ENCODE measurements around the gene PCARE.

The PCARE gene

DNA sequence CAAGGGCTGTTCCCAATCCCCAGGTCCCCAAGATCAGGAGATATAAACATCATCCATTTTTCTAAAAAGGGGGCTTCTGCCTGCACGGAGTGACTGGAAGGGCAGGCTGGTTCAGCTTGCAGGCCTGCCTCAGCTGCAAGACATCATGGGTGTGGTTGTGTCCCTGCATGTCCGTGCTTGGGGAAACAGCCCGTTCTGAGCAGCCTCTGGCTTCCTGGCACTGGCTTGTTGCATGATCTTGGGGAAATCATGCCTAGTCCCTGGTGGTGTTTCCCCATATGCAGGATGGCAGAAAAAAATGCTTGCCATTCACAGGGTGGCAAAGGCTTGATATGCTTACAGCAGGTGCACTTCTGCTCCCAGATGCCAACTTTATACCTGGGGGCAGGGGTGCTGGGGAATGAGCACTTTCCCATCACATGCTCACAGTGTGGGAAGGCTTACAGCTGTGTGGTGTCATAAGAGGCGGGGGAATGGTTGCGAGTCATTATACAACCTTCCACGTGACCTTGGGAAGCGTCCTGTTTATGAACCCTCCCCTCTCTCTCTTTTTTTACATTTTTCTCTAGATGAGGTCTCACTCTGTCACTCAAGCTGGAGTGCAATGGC, 7.2 kb downstream of the PCARE start:
- TF ChIP-seq L3MBTL2 (conservative IDR thresholded peaks at IDR 0.05) (no peak), CTBP1 (IDR thresholded peaks at IDR 0.05; ENCODE audit: borderline replicate concordance) (no peak), ZNF384 (IDR thresholded peaks at IDR 0.05) (no peak)
- DNase-seq (ENCODE audit: extremely low spot score), result no peak
- POLR2A ChIA-PET, result no interaction called here
- CTCF ChIA-PET, result no interaction called here

DNA sequence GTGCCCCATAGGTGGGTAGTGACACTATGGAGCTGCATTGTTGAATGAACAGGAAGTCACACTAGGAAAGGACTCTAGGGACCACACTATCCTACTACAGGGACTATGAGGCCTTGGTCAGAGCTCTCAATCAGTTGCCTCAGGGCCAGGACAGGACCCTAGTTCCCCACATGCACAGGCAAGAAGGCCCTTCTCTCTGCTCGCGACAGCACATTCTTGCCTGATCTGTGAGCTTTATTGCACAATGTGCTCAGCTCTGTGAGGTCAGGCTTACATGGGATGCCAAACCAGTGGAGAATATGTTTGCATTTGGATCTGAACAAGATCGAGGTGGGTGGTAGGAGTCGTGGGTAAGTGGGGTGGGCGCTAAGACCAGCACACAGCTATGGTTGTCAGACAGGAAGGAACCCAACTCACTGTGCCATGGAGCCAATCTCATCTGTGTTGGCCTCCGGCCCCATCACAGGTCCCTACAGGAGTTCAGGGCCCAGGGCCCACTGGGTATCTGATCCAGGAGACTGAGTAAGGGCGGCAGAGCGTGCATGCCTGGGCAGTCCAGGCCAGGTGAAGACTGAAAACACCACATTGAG, 8.0 kb downstream of the PCARE start:
- TF ChIP-seq BHLHE40 (IDR thresholded peaks at IDR 0.05; ENCODE audit: borderline replicate concordance) (no peak), CTBP1 (IDR thresholded peaks at IDR 0.05; ENCODE audit: borderline replicate concordance) (no peak), FOXM1 (IDR thresholded peaks at IDR 0.05; ENCODE audit: borderline replicate concordance) (no peak), FOXK2 (IDR thresholded peaks at IDR 0.05) (no peak), ARNT (IDR thresholded peaks at IDR 0.05) (no peak), SUZ12 (IDR thresholded peaks at IDR 0.05) (no peak), NFRKB (IDR thresholded peaks at IDR 0.05) (no peak), HDGF (IDR thresholded peaks at IDR 0.05; ENCODE audit: borderline replicate concordance) (no peak), SP1 (IDR thresholded peaks at IDR 0.05) (no peak)
- TF ChIP-seq, protein P1, sequence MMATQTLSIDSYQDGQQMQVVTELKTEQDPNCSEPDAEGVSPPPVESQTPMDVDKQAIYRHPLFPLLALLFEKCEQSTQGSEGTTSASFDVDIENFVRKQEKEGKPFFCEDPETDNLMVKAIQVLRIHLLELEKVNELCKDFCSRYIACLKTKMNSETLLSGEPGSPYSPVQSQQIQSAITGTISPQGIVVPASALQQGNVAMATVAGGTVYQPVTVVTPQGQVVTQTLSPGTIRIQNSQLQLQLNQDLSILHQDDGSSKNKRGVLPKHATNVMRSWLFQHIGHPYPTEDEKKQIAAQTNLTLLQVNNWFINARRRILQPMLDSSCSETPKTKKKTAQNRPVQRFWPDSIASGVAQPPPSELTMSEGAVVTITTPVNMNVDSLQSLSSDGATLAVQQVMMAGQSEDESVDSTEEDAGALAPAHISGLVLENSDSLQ (IDR thresholded peaks at IDR 0.05), result no peak
- ChIA-PET POLR2A (no interaction called here), CTCF (interaction anchor here (1.1 kb wide), 1 partner anchor 245 kb away, joined by 4 read pairs; no protein-coding TSS in a partner anchor)
- no peak for DNase-seq (ENCODE audit: extremely low spot score)

DNA sequence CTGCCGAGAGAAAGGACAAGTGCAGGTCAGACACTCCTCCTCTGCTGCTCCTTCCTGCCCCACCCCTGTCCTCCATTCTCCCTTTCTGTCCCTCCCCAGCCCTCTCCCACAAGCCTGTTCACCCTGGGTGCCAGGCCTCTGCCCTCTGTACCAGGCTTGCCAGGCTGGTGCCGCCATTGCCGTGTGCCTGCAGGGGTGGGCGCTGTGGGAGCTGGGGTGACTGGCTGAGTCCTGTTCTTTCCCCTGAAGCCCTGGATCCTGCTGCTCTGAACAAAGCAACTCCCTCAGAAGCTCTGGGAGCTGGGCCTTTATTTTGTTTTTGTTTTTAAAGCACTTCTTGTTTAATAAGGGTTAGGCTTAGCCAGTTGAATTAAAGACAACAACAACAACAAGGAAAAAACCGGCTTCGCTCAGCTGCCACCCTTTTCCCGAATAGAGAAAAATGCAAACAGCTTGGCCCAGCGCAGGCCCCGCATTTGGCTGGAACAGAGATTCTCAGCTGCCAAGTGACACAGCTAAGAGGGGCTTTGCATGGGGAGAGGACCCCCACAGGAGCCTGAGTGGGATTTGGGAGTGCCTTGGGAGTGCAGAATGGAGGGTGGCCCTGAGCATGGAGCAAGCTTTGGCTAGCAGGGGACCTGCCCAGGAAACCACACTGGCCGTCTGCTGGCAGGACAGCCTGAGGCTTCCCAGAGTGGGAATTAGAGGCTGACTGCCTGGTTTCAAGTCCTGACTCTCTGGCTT, 9.1 kb downstream of the PCARE start:
- no peak for DNase-seq (ENCODE audit: extremely low spot score)
- CTCF ChIA-PET, result interaction anchor here (1.1 kb wide), 1 partner anchor 246 kb away, joined by 4 read pairs; no protein-coding TSS in a partner anchor
- POLR2A ChIA-PET, result no interaction called here
- TF ChIP-seq ARNT (IDR thresholded peaks at IDR 0.05) (no peak), ZNF384 (IDR thresholded peaks at IDR 0.05) (no peak), TARDBP (IDR thresholded peaks at IDR 0.05) (no peak)

DNA sequence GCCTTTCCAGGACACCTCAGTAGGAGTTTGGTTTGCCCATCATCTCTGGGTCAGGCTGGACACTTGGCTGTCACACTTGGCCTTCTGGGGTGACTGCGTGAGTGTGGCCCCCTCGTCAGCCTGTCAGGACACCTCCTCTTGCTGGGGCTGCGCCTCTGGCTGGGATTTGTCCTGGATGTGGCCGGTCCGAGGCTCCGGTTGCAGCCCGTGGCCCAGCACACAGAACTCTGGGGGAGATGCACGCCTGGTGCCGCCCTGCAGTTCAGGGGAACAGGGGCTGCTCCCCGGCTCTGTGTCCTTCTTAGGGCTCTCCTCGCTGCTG, 9.6 kb downstream of the PCARE start:
- ChIA-PET POLR2A (no interaction called here), CTCF (no interaction called here)
- no peak for DNase-seq (ENCODE audit: extremely low spot score)
- TF ChIP-seq L3MBTL2 (conservative IDR thresholded peaks at IDR 0.05), result no peak
- TF ChIP-seq, protein P1 (IDR thresholded peaks at IDR 0.05), result no peak
- no peak for TF ChIP-seq TARDBP (IDR thresholded peaks at IDR 0.05)

DNA sequence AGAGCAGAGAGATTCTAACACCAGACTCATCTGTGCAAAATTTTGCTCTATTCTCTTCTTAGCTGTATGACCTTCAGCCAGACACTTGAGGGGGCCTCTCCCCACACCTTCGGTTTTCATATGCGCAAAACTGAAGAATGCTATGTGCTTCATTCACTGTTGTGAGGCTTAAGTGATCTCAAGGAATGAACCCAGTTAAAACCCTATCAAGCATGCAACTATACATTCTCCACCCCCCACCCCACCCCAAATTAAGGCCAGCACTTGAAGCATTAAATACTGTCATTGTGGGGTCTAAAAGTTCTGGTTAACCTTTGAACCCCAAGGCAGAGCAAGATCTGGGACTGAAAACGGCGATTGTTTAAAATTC, 10.0 kb downstream of the PCARE start:
- DNase-seq (ENCODE audit: extremely low spot score), result no peak
- ChIA-PET CTCF (interaction anchor here (0.6 kb wide), 1 partner anchor 16 kb away, joined by 3 read pairs; no protein-coding TSS in a partner anchor), POLR2A (no interaction called here)
- TF ChIP-seq FOXA1 (IDR thresholded peaks at IDR 0.05) (no peak), TARDBP (IDR thresholded peaks at IDR 0.05) (no peak), FOXK2 (IDR thresholded peaks at IDR 0.05) (no peak), LEF1 (IDR thresholded peaks at IDR 0.05; ENCODE audit: borderline replicate concordance) (no peak), BHLHE40 (IDR thresholded peaks at IDR 0.05; ENCODE audit: borderline replicate concordance) (no peak), NFRKB (IDR thresholded peaks at IDR 0.05) (no peak), L3MBTL2 (conservative IDR thresholded peaks at IDR 0.05) (no peak), ARNT (IDR thresholded peaks at IDR 0.05) (no peak), SUZ12 (IDR thresholded peaks at IDR 0.05) (no peak), HDGF (IDR thresholded peaks at IDR 0.05; ENCODE audit: borderline replicate concordance) (no peak), ZNF384 (IDR thresholded peaks at IDR 0.05) (no peak), FOXM1 (IDR thresholded peaks at IDR 0.05; ENCODE audit: borderline replicate concordance) (no peak), ELF4 (IDR thresholded peaks at IDR 0.05) (no peak), SP1 (IDR thresholded peaks at IDR 0.05) (no peak), CTBP1 (IDR thresholded peaks at IDR 0.05; ENCODE audit: borderline replicate concordance) (no peak)
- TF ChIP-seq, protein P1 (IDR thresholded peaks at IDR 0.05), result no peak

DNA sequence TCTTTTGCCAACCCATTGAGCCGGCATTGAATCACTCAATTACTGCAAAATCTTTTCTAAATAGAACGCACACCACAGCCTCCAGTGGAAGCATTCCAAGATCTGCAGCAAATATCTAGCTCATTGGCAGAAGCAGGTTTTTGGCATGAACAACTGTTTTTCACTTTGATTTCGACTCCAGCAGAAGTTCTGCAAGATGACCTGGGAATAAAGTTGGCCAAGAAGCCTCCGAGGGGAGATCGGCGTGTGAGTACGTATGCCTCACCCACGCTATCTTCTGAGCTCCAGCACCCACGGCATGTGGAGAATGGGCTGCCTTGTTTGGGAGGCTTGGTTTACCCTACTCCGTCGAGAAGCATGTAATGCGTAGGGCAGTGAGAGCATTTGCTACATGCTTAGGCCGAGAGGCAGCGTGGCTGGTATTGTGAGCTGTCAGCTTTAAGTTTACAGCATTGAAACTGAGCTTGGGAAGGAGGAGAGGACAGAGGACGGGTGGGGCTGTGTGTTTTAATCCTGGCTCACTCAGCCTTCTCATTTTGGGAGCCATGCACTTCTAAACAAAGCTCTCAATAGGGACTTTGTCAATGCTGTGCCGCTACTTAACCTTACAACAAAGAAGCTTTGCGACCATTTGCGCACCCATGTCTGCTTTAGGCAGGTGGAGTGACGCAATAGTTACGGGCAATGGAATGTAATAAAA, 10.5 kb downstream of the PCARE start:
- ChIA-PET CTCF (interaction anchor here (0.6 kb wide), 1 partner anchor 16 kb away, joined by 3 read pairs; no protein-coding TSS in a partner anchor), POLR2A (no interaction called here)
- TF ChIP-seq TARDBP (IDR thresholded peaks at IDR 0.05) (no peak), ELF4 (IDR thresholded peaks at IDR 0.05) (no peak), L3MBTL2 (conservative IDR thresholded peaks at IDR 0.05) (no peak), FOXM1 (IDR thresholded peaks at IDR 0.05; ENCODE audit: borderline replicate concordance) (no peak), FOXK2 (IDR thresholded peaks at IDR 0.05) (no peak), BHLHE40 (IDR thresholded peaks at IDR 0.05; ENCODE audit: borderline replicate concordance) (no peak), ZNF384 (IDR thresholded peaks at IDR 0.05) (no peak), NFRKB (IDR thresholded peaks at IDR 0.05) (no peak), LEF1 (IDR thresholded peaks at IDR 0.05; ENCODE audit: borderline replicate concordance) (no peak), SP1 (IDR thresholded peaks at IDR 0.05) (no peak)
- TF ChIP-seq, protein P1 (IDR thresholded peaks at IDR 0.05), result no peak
- DNase-seq (ENCODE audit: extremely low spot score), result no peak

All from HEK293T (cell line).